ENCODE results near the gene TPST1. TPM values are rescaled to one million over a fixed set of nuclear protein-coding genes. Genes with fewer than 3 reads are reported as not detected.

TPST1 gene
- total RNA-seq, 1 donor = 137 TPM

DNA sequence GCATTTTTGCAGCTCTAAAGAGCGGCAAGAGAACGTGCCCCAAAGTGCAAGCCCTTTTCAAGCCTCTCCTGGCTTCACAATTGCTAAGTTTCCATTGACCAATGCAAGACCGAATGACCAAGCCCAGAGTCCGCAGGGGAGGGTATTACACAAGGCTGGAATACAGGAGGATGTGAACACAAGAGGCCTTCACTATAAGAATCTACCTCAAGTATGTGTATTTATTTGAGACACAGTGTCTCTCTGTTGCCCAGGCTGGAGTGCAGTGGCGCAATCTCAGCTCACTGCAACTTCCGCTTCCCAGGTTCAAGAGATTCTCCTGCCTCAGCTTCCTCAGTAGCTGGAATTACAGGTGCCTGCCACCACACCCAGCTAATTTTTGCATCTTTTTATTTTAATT is 22.2 kb upstream of the TPST1 start:
- H3K36me3 ChIP-seq (ENCODE audit: insufficient read depth, low read length) = no peaks in the 10 kb centered on the region
- no peaks in the 10 kb centered on the region for H4K20me1 ChIP-seq (ENCODE audit: insufficient read depth, low read length)
- peaks cover 12% of the 10 kb centered on the region for H3K4me1 ChIP-seq (ENCODE audit: insufficient read depth, low read length)
- peak overlapping the region; percentile 63 for H3K27ac ChIP-seq (ENCODE audit: low read depth, low read length)
- no peak overlapping the region for H3K4me2 ChIP-seq (ENCODE audit: insufficient read depth, low read length)
- no peaks in the 10 kb centered on the region for H3K79me2 ChIP-seq (ENCODE audit: insufficient read depth, low read length)
- H3K9me3 ChIP-seq (ENCODE audit: low read depth, low read length) = no peaks in the 10 kb centered on the region
- TF ChIP-seq, protein P1, sequence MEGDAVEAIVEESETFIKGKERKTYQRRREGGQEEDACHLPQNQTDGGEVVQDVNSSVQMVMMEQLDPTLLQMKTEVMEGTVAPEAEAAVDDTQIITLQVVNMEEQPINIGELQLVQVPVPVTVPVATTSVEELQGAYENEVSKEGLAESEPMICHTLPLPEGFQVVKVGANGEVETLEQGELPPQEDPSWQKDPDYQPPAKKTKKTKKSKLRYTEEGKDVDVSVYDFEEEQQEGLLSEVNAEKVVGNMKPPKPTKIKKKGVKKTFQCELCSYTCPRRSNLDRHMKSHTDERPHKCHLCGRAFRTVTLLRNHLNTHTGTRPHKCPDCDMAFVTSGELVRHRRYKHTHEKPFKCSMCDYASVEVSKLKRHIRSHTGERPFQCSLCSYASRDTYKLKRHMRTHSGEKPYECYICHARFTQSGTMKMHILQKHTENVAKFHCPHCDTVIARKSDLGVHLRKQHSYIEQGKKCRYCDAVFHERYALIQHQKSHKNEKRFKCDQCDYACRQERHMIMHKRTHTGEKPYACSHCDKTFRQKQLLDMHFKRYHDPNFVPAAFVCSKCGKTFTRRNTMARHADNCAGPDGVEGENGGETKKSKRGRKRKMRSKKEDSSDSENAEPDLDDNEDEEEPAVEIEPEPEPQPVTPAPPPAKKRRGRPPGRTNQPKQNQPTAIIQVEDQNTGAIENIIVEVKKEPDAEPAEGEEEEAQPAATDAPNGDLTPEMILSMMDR (IDR thresholded peaks at IDR 0.05; ENCODE audit: extremely low read depth, low read depth, low read length) = no peak
- no peak overlapping the region for H3K4me3 ChIP-seq (ENCODE audit: insufficient read depth, low read length)
- H2AFZ ChIP-seq (ENCODE audit: low read length) = no peak overlapping the region
- no peak for DNase-seq (ENCODE audit: insufficient read length, low spot score, missing footprints)
- H3K27me3 ChIP-seq (ENCODE audit: insufficient read depth, low read length) = no peaks in the 10 kb centered on the region

- H3K27me3 ChIP-seq (ENCODE audit: insufficient read depth, low read length) = no peaks in the 10 kb centered on the region
- H2AFZ ChIP-seq (ENCODE audit: low read length) = no peak overlapping the region
- H3K36me3 ChIP-seq (ENCODE audit: insufficient read depth, low read length) = no peaks in the 10 kb centered on the region
- TF ChIP-seq, protein P1 (IDR thresholded peaks at IDR 0.05; ENCODE audit: extremely low read depth, low read depth, low read length) = no peak
- H3K9me3 ChIP-seq (ENCODE audit: low read depth, low read length) = no peaks in the 10 kb centered on the region
- no peaks in the 10 kb centered on the region for H4K20me1 ChIP-seq (ENCODE audit: insufficient read depth, low read length)
- H3K27ac ChIP-seq (ENCODE audit: low read depth, low read length) = peak overlapping the region; percentile 63
- DNase-seq (ENCODE audit: insufficient read length, low spot score, missing footprints) = peak; percentile 93
- no peak overlapping the region for H3K4me2 ChIP-seq (ENCODE audit: insufficient read depth, low read length)
- H3K4me1 ChIP-seq (ENCODE audit: insufficient read depth, low read length) = peaks cover 12% of the 10 kb centered on the region
- H3K4me3 ChIP-seq (ENCODE audit: insufficient read depth, low read length) = no peak overlapping the region
- no peaks in the 10 kb centered on the region for H3K79me2 ChIP-seq (ENCODE audit: insufficient read depth, low read length)
Observed at GRCh38 chr7:66183700-66184099, 21.4 kb upstream of the TPST1 start.

DNA sequence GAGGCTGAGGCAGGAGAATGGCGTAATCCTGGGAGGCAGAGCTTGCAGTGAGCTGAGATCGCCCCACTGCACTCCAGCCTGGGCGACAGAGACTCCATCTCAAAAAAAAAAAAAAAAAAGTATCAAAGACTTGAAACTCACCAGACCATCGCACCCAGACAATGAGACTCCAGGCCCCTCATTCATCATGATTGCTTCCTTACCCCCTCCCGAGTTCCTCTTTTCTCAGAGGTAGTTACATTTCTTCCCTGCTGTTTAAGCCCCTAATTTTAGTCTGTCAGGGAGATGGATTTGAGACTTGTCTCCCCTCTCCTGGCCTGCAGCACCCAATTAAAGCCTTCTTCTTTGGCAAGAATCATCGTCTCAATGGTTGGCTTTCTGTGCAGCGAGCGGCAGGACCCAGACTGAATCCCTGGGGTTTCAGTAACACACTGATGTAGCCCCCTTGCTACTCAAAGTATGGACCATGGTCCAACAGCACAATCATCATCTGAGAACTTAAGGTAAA is 19.4 kb upstream of the TPST1 start:
- DNase-seq (ENCODE audit: insufficient read length, low spot score, missing footprints) = no peak
- H3K27ac ChIP-seq (ENCODE audit: low read depth, low read length) = no peak overlapping the region
- no peaks in the 10 kb centered on the region for H3K79me2 ChIP-seq (ENCODE audit: insufficient read depth, low read length)
- H3K4me1 ChIP-seq (ENCODE audit: insufficient read depth, low read length) = peaks cover 12% of the 10 kb centered on the region
- no peaks in the 10 kb centered on the region for H3K36me3 ChIP-seq (ENCODE audit: insufficient read depth, low read length)
- H3K4me2 ChIP-seq (ENCODE audit: insufficient read depth, low read length) = no peak overlapping the region
- H3K9me3 ChIP-seq (ENCODE audit: low read depth, low read length) = no peaks in the 10 kb centered on the region
- no peaks in the 10 kb centered on the region for H3K27me3 ChIP-seq (ENCODE audit: insufficient read depth, low read length)
- H2AFZ ChIP-seq (ENCODE audit: low read length) = no peak overlapping the region
- TF ChIP-seq, protein P1 (IDR thresholded peaks at IDR 0.05; ENCODE audit: extremely low read depth, low read depth, low read length) = no peak
- no peak overlapping the region for H3K4me3 ChIP-seq (ENCODE audit: insufficient read depth, low read length)
- no peaks in the 10 kb centered on the region for H4K20me1 ChIP-seq (ENCODE audit: insufficient read depth, low read length)

DNA sequence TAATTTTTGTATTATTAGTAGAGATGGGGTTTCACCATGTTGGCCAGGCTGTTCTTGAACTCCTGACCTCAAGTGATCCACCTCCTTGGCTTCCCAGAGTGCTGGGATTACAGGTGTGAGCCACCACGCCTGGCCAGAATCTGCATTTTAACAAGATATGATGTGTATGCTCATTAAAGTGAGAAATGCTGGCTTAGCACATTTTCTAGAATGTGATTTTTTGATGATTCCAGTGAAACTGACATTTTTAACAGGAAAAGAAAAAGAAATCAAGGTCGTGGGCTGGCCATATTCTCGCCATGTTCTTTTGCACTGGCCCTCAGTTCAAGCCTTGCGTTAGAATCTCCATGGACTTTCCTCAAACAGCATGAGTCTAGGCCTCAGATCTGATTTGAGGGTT is 18.1 kb upstream of the TPST1 start:
- no peaks in the 10 kb centered on the region for H3K79me2 ChIP-seq (ENCODE audit: insufficient read depth, low read length)
- no peak overlapping the region for H3K27ac ChIP-seq (ENCODE audit: low read depth, low read length)
- no peaks in the 10 kb centered on the region for H3K27me3 ChIP-seq (ENCODE audit: insufficient read depth, low read length)
- TF ChIP-seq, protein P1 (IDR thresholded peaks at IDR 0.05; ENCODE audit: extremely low read depth, low read depth, low read length) = no peak
- DNase-seq (ENCODE audit: insufficient read length, low spot score, missing footprints) = no peak
- H3K4me2 ChIP-seq (ENCODE audit: insufficient read depth, low read length) = no peak overlapping the region
- H3K4me1 ChIP-seq (ENCODE audit: insufficient read depth, low read length) = peaks cover 12% of the 10 kb centered on the region
- H3K4me3 ChIP-seq (ENCODE audit: insufficient read depth, low read length) = no peak overlapping the region
- H3K9me3 ChIP-seq (ENCODE audit: low read depth, low read length) = no peaks in the 10 kb centered on the region
- no peaks in the 10 kb centered on the region for H3K36me3 ChIP-seq (ENCODE audit: insufficient read depth, low read length)
- no peaks in the 10 kb centered on the region for H4K20me1 ChIP-seq (ENCODE audit: insufficient read depth, low read length)
- H2AFZ ChIP-seq (ENCODE audit: low read length) = no peak overlapping the region

Data from osteoblast (primary cell).